HCT116 (cell line): Measurements from ENCODE around the gene LRRC51. TPM values are rescaled to one million over a fixed set of nuclear protein-coding genes. Genes with fewer than 3 reads are reported as not detected.

Experiments used
- ATAC-seq: fragments of 200-7000 bp; cut with Tn5 transposase; 2 replicates; pipeline ENCODE4 v1.9.1; 2020; ENCODE audit warnings: mild to moderate bottlenecking, moderate library complexity
- BruUV-seq: library from RNA; stranded (reverse); fragments of 400-500 nt; replicated peaks from 2 replicates; lab custom pipeline; 2021; lab: Mats Ljungman, UMichigan
- CTCF ChIA-PET: fragments of 300-600 bp; sonication (Branson Sonifier 250); formaldehyde crosslinking; loops from one replicate; lab custom pipeline; 2021; ENCODE audit warnings: antibody characterized with exemption; lab: Charles Lee
- POLR2A ChIA-PET: fragments of 300-600, 350-600 bp; sonication (Branson Sonifier 250); formaldehyde crosslinking; loops from one replicate; lab custom pipeline; 2021; ENCODE audit warnings: antibody characterized with exemption; lab: Charles Lee
- RAD21 ChIA-PET, 2 experiments: fragments of 300-600 bp; sonication (Branson Sonifier 250); formaldehyde crosslinking; loops; one replicate each; lab custom pipeline; 2023; ENCODE audit warnings: low total read pairs in 2 of 2; ENCODE audit not compliant: uncharacterized antibody in 2 of 2, unreplicated experiment in 2 of 2, low non-redundant PET in 1 of 2; lab: Charles Lee
- DNase-seq: peaks from one replicate; pipeline ENCODE4 v3.0.0-alpha.2; 2010; ENCODE audit warnings: low read depth, low spot score
- H2AFZ ChIP-seq: fragments of 200-600 bp; shearing (Covaris generic), sonication (generic); 2 replicates; pipeline ENCODE4 v1.6.1; 2017; ENCODE audit warnings: low read depth, mixed run types, mixed read lengths, antibody characterized with exemption, low read length; ENCODE audit not compliant: poor library complexity, severe bottlenecking
- H3K27ac ChIP-seq: 2 replicates; pipeline ENCODE4 v1.5.1; 2012; ENCODE audit warnings: low read depth, low read length
- H3K27me3 ChIP-seq: fragments of 200-600 bp; sonication (generic); 2 replicates; pipeline ENCODE4 v1.6.1; 2016; ENCODE audit warnings: mixed run types, low read length, mixed read lengths; ENCODE audit not compliant: insufficient read depth
- H3K36me3 ChIP-seq, 2 experiments: fragments of 200-500 bp in 1 of 2; fragments of 200-600 bp in 1 of 2; sonication (Bioruptor generic) in 1 of 2; sonication (generic) in 1 of 2; 2 replicates each; pipeline versions ENCODE4 v1.5.1 to v1.6.1; 2014 to 2016; ENCODE audit warnings: low read length in 2 of 2, inconsistent platforms in 1 of 2, mixed read lengths in 1 of 2, mixed run types in 1 of 2; ENCODE audit not compliant: insufficient read depth in 2 of 2, control insufficient read depth in 1 of 2
- H3K4me1 ChIP-seq, 2 experiments: fragments of 200-600 bp in 1 of 2; sonication (generic) in 1 of 2; 2 replicates each; pipeline versions ENCODE4 v1.5.1 to v1.6.1; 2012 to 2017; ENCODE audit warnings: low read length in 2 of 2, inconsistent platforms in 1 of 2, mild to moderate bottlenecking in 1 of 2, mixed read lengths in 1 of 2, mixed run types in 1 of 2, moderate library complexity in 1 of 2; ENCODE audit not compliant: insufficient read depth in 2 of 2, control insufficient read depth in 1 of 2
- H3K4me2 ChIP-seq: fragments of 200-600 bp; sonication (generic); 2 replicates; pipeline ENCODE4 v1.6.1; 2017; ENCODE audit warnings: mixed run types, low read length, mixed read lengths
- H3K4me3 ChIP-seq, 2 experiments: fragments of 200-600 bp in 1 of 2; sonication (generic) in 1 of 2; replicated peaks in 1 of 2; 2 replicates each; pipeline ENCODE4 v1.5.1; 2011 to 2016; ENCODE audit warnings: low read length in 2 of 2, control low read depth in 1 of 2, low read depth in 1 of 2, mild to moderate bottlenecking in 1 of 2, mixed read lengths in 1 of 2, mixed run types in 1 of 2
- H3K79me2 ChIP-seq: fragments of 200-600 bp; sonication (generic); 2 replicates; pipeline ENCODE4 v1.6.1; 2017; ENCODE audit warnings: mild to moderate bottlenecking, mixed run types, low read length, moderate library complexity, mixed read lengths; ENCODE audit not compliant: insufficient read depth
- H3K9ac ChIP-seq: fragments of 200-600 bp; sonication (generic); 2 replicates; pipeline ENCODE4 v1.6.1; 2016; ENCODE audit warnings: low read length, mixed read lengths
- H3K9me2 ChIP-seq: fragments of 200-600 bp; sonication (generic), shearing (Covaris generic); 2 replicates; pipeline ENCODE4 v1.6.1; 2017; ENCODE audit warnings: mixed run types, mild to moderate bottlenecking, moderate library complexity; ENCODE audit not compliant: insufficient read depth
- H3K9me3 ChIP-seq, 2 experiments: fragments of 200-500 bp in 1 of 2; fragments of 200-600 bp in 1 of 2; sonication (Bioruptor generic) in 1 of 2; sonication (generic) in 1 of 2; 2 replicates each; pipeline ENCODE4 v1.6.1; 2014 to 2017; ENCODE audit warnings: low read length in 2 of 2, mixed read lengths in 2 of 2, inconsistent platforms in 1 of 2, low read depth in 1 of 2, mild to moderate bottlenecking in 1 of 2, mixed run types in 1 of 2, moderate library complexity in 1 of 2; ENCODE audit not compliant: control insufficient read depth in 1 of 2, insufficient read depth in 1 of 2
- H4K20me1 ChIP-seq: fragments of 200-600 bp; sonication (generic), shearing (Covaris generic); 2 replicates; pipeline ENCODE4 v1.6.1; 2017; ENCODE audit warnings: mixed run types, mild to moderate bottlenecking, moderate library complexity; ENCODE audit not compliant: insufficient read depth
- CEBPB ChIP-seq: IDR thresholded peaks from 2 replicates; pipeline ENCODE4 v1.6.1; 2012; ENCODE audit warnings: low read depth
- EGR1 ChIP-seq: IDR thresholded peaks from 2 replicates; pipeline ENCODE4 v1.6.1; 2012; ENCODE audit warnings: low read depth
- ELF1 ChIP-seq: IDR thresholded peaks from 2 replicates; pipeline ENCODE4 v1.6.1; 2012; ENCODE audit warnings: low read depth, borderline replicate concordance
- EZH2 ChIP-seq: fragments of 200-600 bp; sonication (generic); IDR thresholded peaks from 2 replicates; pipeline ENCODE4 v1.6.1; 2017; ENCODE audit warnings: antibody characterized with exemption, mixed run types
- EZH2phosphoT487 ChIP-seq: fragments of 200-600 bp; IDR thresholded peaks from 2 replicates; pipeline ENCODE4 v1.6.1; 2018; ENCODE audit warnings: antibody characterized with exemption, borderline replicate concordance
- FOSL1 ChIP-seq: IDR thresholded peaks from 2 replicates; pipeline ENCODE4 v1.6.1; 2012; ENCODE audit warnings: low read depth
- JUND ChIP-seq: IDR thresholded peaks from 2 replicates; pipeline ENCODE4 v1.6.1; 2012
- POLR2A ChIP-seq: IDR thresholded peaks from 2 replicates; pipeline ENCODE4 v1.7.0; 2011; ENCODE audit warnings: borderline replicate concordance; ENCODE audit not compliant: insufficient read depth, insufficient read length; ENCODE audit errors: extremely low read depth
- SIN3A ChIP-seq: IDR thresholded peaks from 2 replicates; pipeline ENCODE4 v1.6.1; 2012; ENCODE audit warnings: low read depth
- SP1 ChIP-seq: IDR thresholded peaks from 2 replicates; pipeline ENCODE4 v1.6.1; 2012; ENCODE audit warnings: low read depth
- SRF ChIP-seq: IDR thresholded peaks from 2 replicates; pipeline ENCODE4 v1.6.1; 2012; ENCODE audit warnings: low read depth
- TCF7L2 ChIP-seq: IDR thresholded peaks from 2 replicates; pipeline ENCODE4 v1.7.0; 2011; ENCODE audit warnings: borderline replicate concordance, inconsistent platforms; ENCODE audit not compliant: insufficient read depth, insufficient read length; ENCODE audit errors: extremely low read depth
- YY1 ChIP-seq: IDR thresholded peaks from 2 replicates; pipeline ENCODE4 v1.6.1; 2011; ENCODE audit warnings: low read length, low read depth, moderate library complexity, mild to moderate bottlenecking; ENCODE audit not compliant: insufficient replicate concordance; ENCODE audit errors: extremely low read depth
- ZFX ChIP-seq: fragments of 450-650 bp; IDR thresholded peaks from 2 replicates; pipeline ENCODE4 v1.6.1; 2017
- ZNF274 ChIP-seq: fragments of 200-500 bp; sonication (Bioruptor generic); IDR thresholded peaks from 2 replicates; pipeline ENCODE4 v1.6.1; 2014; ENCODE audit warnings: mild to moderate bottlenecking, low read depth, low read length, inconsistent platforms
- intact Hi-C: fragments of 100-400 bp; cut with micrococcal nuclease; formaldehyde crosslinking; loops from 2 replicates; pipeline ENCODE4 v1.10.0; 2022
- total RNA-seq: library from RNA; stranded (reverse); gene quantifications from one replicate; pipeline ENCODE4 v1.2.1, GENCODE V29; 2021; ENCODE audit not compliant: unreplicated experiment
- TF ChIP-seq, protein P1 (sequence below): IDR thresholded peaks from 2 replicates; pipeline ENCODE4 v1.6.1; 2011; ENCODE audit warnings: mild to moderate bottlenecking, low read length, moderate library complexity; ENCODE audit not compliant: insufficient replicate concordance; ENCODE audit errors: extremely low read depth
- TF ChIP-seq, protein P2 (sequence below): IDR thresholded peaks from 2 replicates; pipeline ENCODE4 v1.6.1; 2012
- TF ChIP-seq, protein P3 (sequence below): IDR thresholded peaks from 2 replicates; pipeline ENCODE4 v1.6.1; 2012

Gene LRRC51
- total RNA-seq, 1 experiment from 2014 or later = 10.8 TPM

DNA sequence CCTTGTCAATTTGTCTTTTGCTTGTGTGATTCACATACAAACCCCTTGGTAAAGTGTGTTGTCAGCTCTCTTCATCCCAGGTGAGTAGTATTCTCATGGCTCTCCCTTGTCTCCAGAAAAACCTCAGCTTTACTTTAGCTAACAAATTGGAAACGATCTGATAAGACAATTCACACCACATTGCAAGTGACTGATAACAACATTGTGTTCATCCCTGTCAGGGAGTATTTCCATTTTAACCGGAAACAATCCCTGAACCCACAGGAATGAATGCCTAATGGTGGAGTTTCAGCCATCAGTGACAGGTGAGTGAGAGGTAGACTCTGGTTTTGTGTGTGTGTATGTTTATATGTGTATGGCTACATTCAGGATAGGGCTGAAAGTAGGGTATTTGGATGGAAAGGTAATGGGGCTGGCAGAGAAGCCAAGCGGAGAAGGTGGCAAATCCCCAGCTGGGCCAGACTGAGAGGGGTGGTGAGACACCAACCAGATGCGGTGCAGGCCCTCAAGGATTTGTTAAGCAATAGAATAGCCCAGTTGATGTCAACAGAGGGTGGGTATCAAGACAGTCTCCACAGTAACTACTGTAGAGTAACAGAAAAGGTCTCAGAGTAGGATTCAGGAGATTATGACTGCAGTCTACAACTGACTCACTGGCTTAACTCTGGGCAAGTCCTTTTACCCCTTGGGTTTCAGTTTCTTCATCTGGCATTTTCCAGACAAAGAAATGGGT, 7.6 kb downstream of the LRRC51 start:
- ATAC-seq (no peak), DNase-seq (no peak)
- RAD21 ChIA-PET = no interaction called here
- Histone ChIP-seq H3K9me2 (no peaks in the 10 kb centered on the region), H3K4me3 (no peak overlapping the region), H3K79me2 (no peaks in the 10 kb centered on the region), H3K4me2 (no peak overlapping the region), H3K9ac (no peak overlapping the region), H2AFZ (no peak overlapping the region), H3K4me1 (peaks cover 0 to 5% of the 10 kb centered on the region in 2 experiments; a peak in 1 of 4 replicates), H3K27ac (no peak overlapping the region), H3K36me3 (no peaks in the 10 kb centered on the region), H3K27me3 (no peaks in the 10 kb centered on the region), H3K9me3 (no peaks in the 10 kb centered on the region), H4K20me1 (no peaks in the 10 kb centered on the region)
- intact Hi-C loops = no loop called here
- no peak for TF ChIP-seq YY1
- no peak for TF ChIP-seq EZH2
- TF ChIP-seq TCF7L2 = no peak
- TF ChIP-seq, protein P1, sequence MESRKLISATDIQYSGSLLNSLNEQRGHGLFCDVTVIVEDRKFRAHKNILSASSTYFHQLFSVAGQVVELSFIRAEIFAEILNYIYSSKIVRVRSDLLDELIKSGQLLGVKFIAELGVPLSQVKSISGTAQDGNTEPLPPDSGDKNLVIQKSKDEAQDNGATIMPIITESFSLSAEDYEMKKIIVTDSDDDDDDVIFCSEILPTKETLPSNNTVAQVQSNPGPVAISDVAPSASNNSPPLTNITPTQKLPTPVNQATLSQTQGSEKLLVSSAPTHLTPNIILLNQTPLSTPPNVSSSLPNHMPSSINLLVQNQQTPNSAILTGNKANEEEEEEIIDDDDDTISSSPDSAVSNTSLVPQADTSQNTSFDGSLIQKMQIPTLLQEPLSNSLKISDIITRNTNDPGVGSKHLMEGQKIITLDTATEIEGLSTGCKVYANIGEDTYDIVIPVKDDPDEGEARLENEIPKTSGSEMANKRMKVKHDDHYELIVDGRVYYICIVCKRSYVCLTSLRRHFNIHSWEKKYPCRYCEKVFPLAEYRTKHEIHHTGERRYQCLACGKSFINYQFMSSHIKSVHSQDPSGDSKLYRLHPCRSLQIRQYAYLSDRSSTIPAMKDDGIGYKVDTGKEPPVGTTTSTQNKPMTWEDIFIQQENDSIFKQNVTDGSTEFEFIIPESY = no peak
- no peak for TF ChIP-seq ZFX
- TF ChIP-seq ELF1 = no peak
- no peak for TF ChIP-seq POLR2A
- TF ChIP-seq SIN3A = no peak
- TF ChIP-seq, protein P2, sequence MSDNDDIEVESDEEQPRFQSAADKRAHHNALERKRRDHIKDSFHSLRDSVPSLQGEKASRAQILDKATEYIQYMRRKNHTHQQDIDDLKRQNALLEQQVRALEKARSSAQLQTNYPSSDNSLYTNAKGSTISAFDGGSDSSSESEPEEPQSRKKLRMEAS = no peak
- TF ChIP-seq SP1 = no peak
- no peak for TF ChIP-seq CEBPB
- no peak for TF ChIP-seq EZH2phosphoT487
- TF ChIP-seq, protein P3, sequence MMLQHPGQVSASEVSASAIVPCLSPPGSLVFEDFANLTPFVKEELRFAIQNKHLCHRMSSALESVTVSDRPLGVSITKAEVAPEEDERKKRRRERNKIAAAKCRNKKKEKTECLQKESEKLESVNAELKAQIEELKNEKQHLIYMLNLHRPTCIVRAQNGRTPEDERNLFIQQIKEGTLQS = no peak
- TF ChIP-seq JUND = no peak
- TF ChIP-seq SRF = no peak
- no peak for TF ChIP-seq ZNF274
- TF ChIP-seq EGR1 = no peak
- TF ChIP-seq FOSL1 = no peak
- POLR2A ChIA-PET = no interaction called here
- no TSS peak for BruUV-seq
- CTCF ChIA-PET = no interaction called here
